Mucosa of descending colon (tissue), 3 donors: Measurements from ENCODE around the gene WDFY4. TPM values are rescaled to one million over a fixed set of nuclear protein-coding genes. Genes with fewer than 3 reads are reported as not detected.

ENCODE experiments used
- ATAC-seq: fragments of 200-7000 bp; cut with Tn5 transposase; one replicate; pipeline ENCODE4 v1.9.1; 2020; ENCODE audit warnings: mild to moderate bottlenecking, moderate library complexity
- DNase-seq, 3 donors: peaks; one replicate each; pipeline ENCODE4 v3.0.0-alpha.2; 2020
- H3K36me3 ChIP-seq: fragments of 200-600 bp; one replicate; pipeline ENCODE4 v1.8.0; 2021; ENCODE audit warnings: low read depth, mild to moderate bottlenecking
- H3K4me1 ChIP-seq: fragments of 200-600 bp; one replicate; pipeline ENCODE4 v1.8.0; 2021; ENCODE audit warnings: low read depth, mild to moderate bottlenecking
- H3K4me3 ChIP-seq: fragments of 200-600 bp; one replicate; pipeline ENCODE4 v1.8.0; 2021; ENCODE audit warnings: mild to moderate bottlenecking
- H3K9me3 ChIP-seq: fragments of 200-600 bp; one replicate; pipeline ENCODE4 v1.8.0; 2021; ENCODE audit warnings: mild to moderate bottlenecking
- intact Hi-C, 2 donors: fragments of 100-400 bp; cut with DNase I in 1 of 2; cut with micrococcal nuclease in 1 of 2; formaldehyde crosslinking; loops; one replicate each; pipeline versions ENCODE4 v1.11.0 to v1.11.1; 2022; cut with DNase I, micrococcal nuclease
- total RNA-seq, 3 donors: library from RNA; stranded (reverse); fragmentation: NEBNext Ultra II Directional in 2 of 3; extraction: Animal tissue kit (Norgen Biotek cat#: 25700) in 2 of 3; gene quantifications; one replicate each; pipeline versions ENCODE4 v1.2.1 to v1.2.4, GENCODE V29; 2021 to 2023
- TF ChIP-seq, protein P1 (sequence below): fragments of 200-600 bp; IDR thresholded peaks from one replicate; pipeline ENCODE4 v1.8.0; 2022; ENCODE audit warnings: antibody characterized with exemption, mild to moderate bottlenecking
- donor health status: DM: no; HTN: no; CAD: no; lungs with moderate emphysema.
- donor health status: DM: no; HTN: no; CAD: no.
- donor health status: DM: no; HTN: yes; CAD: no.

Gene WDFY4
- total RNA-seq, 3 donors from 2014 or later, result 2.1 to 3.3 (median 2.2) TPM

DNA sequence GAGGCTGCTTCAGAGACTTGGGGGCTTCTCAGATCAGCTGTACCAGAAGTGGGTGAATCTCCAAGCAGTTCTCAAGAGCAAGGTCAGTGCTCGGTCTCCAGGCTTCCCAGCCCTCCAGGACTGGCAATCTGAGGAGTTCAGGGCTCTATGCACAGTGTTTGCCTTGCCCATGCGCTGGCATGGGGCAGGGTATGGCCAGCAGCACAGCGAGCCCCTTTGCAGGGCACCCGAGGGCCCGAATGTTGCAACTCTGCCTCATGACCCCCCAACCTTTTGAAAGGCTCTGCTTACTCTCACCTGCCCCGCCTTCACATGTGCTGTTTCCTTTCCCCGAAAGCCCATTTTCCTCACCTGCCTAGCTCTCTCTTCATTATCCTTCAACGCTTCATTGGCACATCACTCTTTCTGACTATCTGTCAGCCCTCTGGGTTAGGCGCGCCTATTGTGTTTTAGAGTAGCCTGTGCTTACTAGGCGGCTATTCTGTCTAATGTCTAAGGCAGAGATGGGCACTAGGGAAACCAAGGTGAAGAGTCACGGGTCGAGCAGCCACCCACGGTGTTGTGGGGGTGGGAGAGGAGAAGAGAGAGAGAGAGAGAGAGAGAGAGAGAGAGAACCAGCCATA, 83.6 kb downstream of the WDFY4 start:
- Histone ChIP-seq H3K4me1 (no peaks in the 10 kb centered on the region), H3K9me3 (no peaks in the 10 kb centered on the region), H3K36me3 (no peaks in the 10 kb centered on the region), H3K4me3 (no peak overlapping the region)
- ATAC-seq, result no peak
- intact Hi-C loops, result no loop called here
- TF ChIP-seq, protein P1, sequence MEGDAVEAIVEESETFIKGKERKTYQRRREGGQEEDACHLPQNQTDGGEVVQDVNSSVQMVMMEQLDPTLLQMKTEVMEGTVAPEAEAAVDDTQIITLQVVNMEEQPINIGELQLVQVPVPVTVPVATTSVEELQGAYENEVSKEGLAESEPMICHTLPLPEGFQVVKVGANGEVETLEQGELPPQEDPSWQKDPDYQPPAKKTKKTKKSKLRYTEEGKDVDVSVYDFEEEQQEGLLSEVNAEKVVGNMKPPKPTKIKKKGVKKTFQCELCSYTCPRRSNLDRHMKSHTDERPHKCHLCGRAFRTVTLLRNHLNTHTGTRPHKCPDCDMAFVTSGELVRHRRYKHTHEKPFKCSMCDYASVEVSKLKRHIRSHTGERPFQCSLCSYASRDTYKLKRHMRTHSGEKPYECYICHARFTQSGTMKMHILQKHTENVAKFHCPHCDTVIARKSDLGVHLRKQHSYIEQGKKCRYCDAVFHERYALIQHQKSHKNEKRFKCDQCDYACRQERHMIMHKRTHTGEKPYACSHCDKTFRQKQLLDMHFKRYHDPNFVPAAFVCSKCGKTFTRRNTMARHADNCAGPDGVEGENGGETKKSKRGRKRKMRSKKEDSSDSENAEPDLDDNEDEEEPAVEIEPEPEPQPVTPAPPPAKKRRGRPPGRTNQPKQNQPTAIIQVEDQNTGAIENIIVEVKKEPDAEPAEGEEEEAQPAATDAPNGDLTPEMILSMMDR, result no peak
- no peak for DNase-seq

DNA sequence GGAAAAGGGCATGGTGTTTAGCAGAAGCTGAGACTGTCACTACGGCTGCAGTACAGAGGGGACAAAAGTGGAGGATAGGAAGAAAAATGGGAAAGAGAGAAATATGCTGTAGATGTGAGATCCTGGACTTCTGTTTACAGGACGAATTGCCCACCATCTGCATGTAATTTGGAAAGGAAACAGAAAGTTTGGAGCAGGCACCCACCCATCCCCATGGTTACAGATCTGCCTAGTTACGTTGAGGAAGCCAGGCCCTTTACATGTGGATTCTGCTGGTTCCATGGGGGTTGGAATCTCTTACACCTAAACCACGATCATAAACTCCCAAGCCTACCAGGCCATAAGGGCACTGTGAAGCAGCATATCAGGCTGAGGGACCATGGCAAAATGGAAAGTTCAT, 84.3 kb downstream of the WDFY4 start:
- ATAC-seq (no peak), DNase-seq (no peak)
- H3K9me3 ChIP-seq, result no peaks in the 10 kb centered on the region
- intact Hi-C loops, result no loop called here
- H3K4me1 ChIP-seq, result no peaks in the 10 kb centered on the region
- no peak overlapping the region for H3K4me3 ChIP-seq
- H3K36me3 ChIP-seq, result no peaks in the 10 kb centered on the region
- TF ChIP-seq, protein P1, result no peak

DNA sequence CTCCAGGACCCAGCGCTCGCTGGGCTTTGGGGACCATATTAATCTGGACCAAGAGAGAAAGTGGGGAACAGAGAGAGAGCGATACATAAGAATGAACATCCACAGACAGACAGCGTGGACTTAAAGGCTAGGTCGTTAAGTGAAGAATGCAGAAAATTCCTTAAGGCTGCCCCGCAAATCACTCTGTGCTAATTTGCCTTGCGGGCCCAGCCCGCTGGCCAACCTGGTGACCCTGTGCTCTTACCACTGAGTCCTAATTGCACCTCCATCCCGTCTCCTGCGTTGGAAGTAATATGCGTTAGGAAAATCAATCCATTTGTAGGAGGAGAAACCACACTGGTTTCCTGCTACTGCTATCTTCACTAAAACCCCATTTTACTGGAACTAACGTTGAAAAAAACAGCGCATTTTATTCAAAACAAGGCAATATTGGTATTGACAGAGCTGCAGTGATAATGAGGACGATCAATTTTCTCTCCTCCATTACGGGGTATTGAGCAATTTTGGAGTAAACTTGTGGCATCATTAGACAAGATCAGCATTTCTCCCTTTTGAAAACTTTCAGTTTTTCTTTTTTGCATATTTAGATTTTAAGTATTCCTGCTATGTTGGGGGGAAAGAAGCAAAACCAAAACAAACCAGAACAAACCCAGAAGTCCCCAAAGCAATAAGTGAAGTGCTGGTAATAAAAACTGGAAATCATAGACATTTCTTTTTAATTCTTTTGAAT, 85.2 kb downstream of the WDFY4 start:
- TF ChIP-seq, protein P1, result no peak
- H3K9me3 ChIP-seq, result no peaks in the 10 kb centered on the region
- intact Hi-C loops, result no loop called here
- H3K4me3 ChIP-seq, result no peak overlapping the region
- DNase-seq (no peak), ATAC-seq (no peak)
- H3K36me3 ChIP-seq, result no peaks in the 10 kb centered on the region
- no peaks in the 10 kb centered on the region for H3K4me1 ChIP-seq

DNA sequence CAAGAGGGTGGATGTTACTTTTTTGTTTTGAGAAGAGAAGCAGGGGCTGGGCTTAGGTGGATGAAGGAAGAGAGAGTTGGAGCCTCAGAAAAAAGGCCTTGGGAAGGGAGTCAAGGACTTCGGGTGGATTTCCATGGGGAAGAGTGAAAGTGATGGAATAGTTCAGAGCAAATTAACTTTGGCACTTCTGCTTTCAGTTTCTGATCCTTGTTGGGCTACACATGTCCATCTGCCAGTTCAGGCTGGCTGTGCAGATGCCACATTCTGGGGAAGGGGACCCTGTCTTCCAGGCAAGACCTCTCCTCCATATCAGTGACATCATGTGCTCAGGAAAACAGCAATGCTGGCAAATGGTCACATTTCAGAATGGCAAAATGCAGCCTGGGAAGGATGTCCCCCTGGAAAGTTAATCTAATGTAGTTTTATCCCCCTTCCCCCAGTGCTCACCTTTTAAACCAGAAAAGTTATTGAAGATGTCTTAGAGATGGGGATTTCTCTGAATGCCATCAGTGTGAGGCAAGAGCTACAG, 86.0 kb downstream of the WDFY4 start:
- ATAC-seq, result no peak
- H3K4me1 ChIP-seq, result no peaks in the 10 kb centered on the region

DNA sequence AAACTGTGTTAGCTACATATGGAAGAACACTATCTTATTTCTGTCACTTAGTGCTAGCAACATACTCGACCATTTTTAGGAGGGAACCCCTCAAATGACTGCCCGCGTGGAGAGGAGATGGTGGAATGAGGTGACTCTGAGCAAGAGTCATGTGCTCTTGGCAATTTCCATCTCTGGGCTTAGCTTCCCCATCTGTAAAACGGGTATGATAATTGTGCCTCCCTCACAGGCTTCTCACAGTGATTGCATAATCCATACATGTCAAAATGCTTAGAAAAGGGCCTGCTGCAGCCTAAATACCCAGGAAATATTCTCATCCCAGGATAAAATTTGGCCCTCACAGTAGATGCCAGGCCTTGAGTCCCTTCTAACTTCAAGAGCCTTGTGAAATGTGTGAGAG, 86.6 kb downstream of the WDFY4 start:
- Histone ChIP-seq H3K4me3 (no peak overlapping the region), H3K9me3 (no peaks in the 10 kb centered on the region), H3K4me1 (no peaks in the 10 kb centered on the region), H3K36me3 (no peaks in the 10 kb centered on the region)
- TF ChIP-seq, protein P1, result no peak
- DNase-seq, result no peak
- ATAC-seq, result no peak
- intact Hi-C loops, result no loop called here

More for the DNA sequence above, 86.0 kb downstream of the WDFY4 start:
- no peak for DNase-seq
- TF ChIP-seq, protein P1, result no peak
- intact Hi-C loops, result no loop called here
- no peaks in the 10 kb centered on the region for H3K36me3 ChIP-seq
- H3K4me3 ChIP-seq, result no peak overlapping the region
- H3K9me3 ChIP-seq, result no peaks in the 10 kb centered on the region
